Measurements from ENCODE around the gene TMEM131.
"Not testable (repeated sequence)": the region's sequence is repeated elsewhere in the genome, so short reads cannot be mapped to it uniquely, and the experiment has no call there.

The TMEM131 gene

GRCh38 chr2:97840198-97840597 is 155.6 kb downstream of the TMEM131 start:
- TF ChIP-seq MYC (IDR thresholded peaks at IDR 0.05; ENCODE audit: low read depth, low read length): no peak
- TF ChIP-seq POLR2A (IDR thresholded peaks at IDR 0.05; ENCODE audit: extremely low read depth, insufficient read length): no peak
- TF ChIP-seq MAX (IDR thresholded peaks at IDR 0.05; ENCODE audit: low read depth, low read length): no peak
- TF ChIP-seq CTCF (IDR thresholded peaks at IDR 0.05; ENCODE audit: low read depth, low read length): no peak
- DNase-seq (ENCODE audit: low read depth): peak; percentile 56
- no peak overlapping the region for H3K4me3 ChIP-seq (ENCODE audit: low read depth, low read length)

GRCh38 chr2:97834610-97835009 is 161.1 kb downstream of the TMEM131 start:
- TF ChIP-seq POLR2A (IDR thresholded peaks at IDR 0.05; ENCODE audit: extremely low read depth, insufficient read length) (no peak), MYC (IDR thresholded peaks at IDR 0.05; ENCODE audit: low read depth, low read length) (no peak), CTCF (IDR thresholded peaks at IDR 0.05; ENCODE audit: low read depth, low read length) (no peak), MAX (IDR thresholded peaks at IDR 0.05; ENCODE audit: low read depth, low read length) (no peak)
- DNase-seq (ENCODE audit: low read depth): no peak
- H3K4me3 ChIP-seq (ENCODE audit: low read depth, low read length): no peak overlapping the region

- TF ChIP-seq MYC (IDR thresholded peaks at IDR 0.05; ENCODE audit: low read depth, low read length) (no peak), POLR2A (IDR thresholded peaks at IDR 0.05; ENCODE audit: extremely low read depth, insufficient read length) (no peak), CTCF (IDR thresholded peaks at IDR 0.05; ENCODE audit: low read depth, low read length) (no peak), MAX (IDR thresholded peaks at IDR 0.05; ENCODE audit: low read depth, low read length) (no peak)
- no peak for DNase-seq (ENCODE audit: low read depth)
- H3K4me3 ChIP-seq (ENCODE audit: low read depth, low read length): no peak overlapping the region
These were observed 164.6 kb downstream of the TMEM131 start for GRCh38 chr2:97831121-97831520.

DNA sequence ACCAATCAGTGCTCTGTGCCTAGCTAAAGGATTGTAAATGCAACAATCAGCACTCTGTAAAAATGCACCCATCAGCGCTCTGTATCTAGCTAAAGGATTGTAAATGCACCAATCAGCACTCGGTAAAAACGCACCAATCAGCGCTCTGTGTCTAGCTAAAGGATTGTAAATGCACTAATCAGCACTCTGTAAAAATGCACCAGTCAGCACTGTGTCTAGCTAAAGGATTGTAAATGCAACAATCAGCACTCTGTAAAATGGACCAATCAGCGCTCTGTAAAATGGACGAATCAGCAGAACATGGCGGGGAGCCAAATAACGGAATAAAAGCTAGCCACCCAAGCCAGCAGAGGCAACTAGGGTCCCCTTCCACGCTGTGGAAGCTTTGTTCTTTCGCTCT is 166.5 kb downstream of the TMEM131 start:
- not testable (repeated sequence) for H3K4me3 ChIP-seq (ENCODE audit: low read depth, low read length); DNase-seq (ENCODE audit: low read depth)

- not testable (repeated sequence) for DNase-seq (ENCODE audit: low read depth)
These were observed 168.7 kb downstream of the TMEM131 start for GRCh38 chr2:97827013-97827412.

GRCh38 chr2:97826266-97826847 is 169.4 kb downstream of the TMEM131 start:
- not testable (repeated sequence) for H3K4me3 ChIP-seq (ENCODE audit: low read depth, low read length); DNase-seq (ENCODE audit: low read depth)

More at GRCh38 chr2:97827013-97827412, 168.7 kb downstream of the TMEM131 start:
- H3K4me3 ChIP-seq (ENCODE audit: low read depth, low read length): not testable (repeated sequence)

GRCh38 chr2:97824011-97824410 is 171.7 kb downstream of the TMEM131 start:
- not testable (repeated sequence) for H3K4me3 ChIP-seq (ENCODE audit: low read depth, low read length); DNase-seq (ENCODE audit: low read depth)

GRCh38 chr2:97821862-97822261 is 173.9 kb downstream of the TMEM131 start:
- DNase-seq (ENCODE audit: low read depth): not testable (repeated sequence)

DNA sequence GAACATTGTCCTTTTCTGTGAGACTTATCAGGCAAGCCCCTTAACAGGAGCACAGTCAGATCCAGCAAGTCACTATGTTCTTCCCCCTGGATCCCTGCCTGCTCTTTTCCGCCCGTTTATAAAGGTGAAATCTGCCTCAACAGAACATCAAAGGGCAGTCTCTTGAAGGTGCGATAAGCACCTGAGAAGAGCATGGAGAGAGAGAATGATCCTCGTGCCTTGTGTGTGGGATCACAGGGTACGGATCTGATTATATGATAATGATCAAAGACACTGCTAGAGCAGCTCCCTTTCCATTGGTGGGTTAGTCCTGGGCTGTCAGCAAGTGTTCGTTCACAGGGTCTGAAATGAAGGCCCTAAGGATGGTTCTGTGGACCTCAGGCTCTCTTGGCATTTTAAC is 176.0 kb downstream of the TMEM131 start:
- no peak for DNase-seq (ENCODE audit: low read depth)
- no peak overlapping the region for H3K4me3 ChIP-seq (ENCODE audit: low read depth, low read length)
- TF ChIP-seq MYC (IDR thresholded peaks at IDR 0.05; ENCODE audit: low read depth, low read length) (no peak), CTCF (IDR thresholded peaks at IDR 0.05; ENCODE audit: low read depth, low read length) (no peak), MAX (IDR thresholded peaks at IDR 0.05; ENCODE audit: low read depth, low read length) (no peak), POLR2A (IDR thresholded peaks at IDR 0.05; ENCODE audit: extremely low read depth, insufficient read length) (no peak)

More at GRCh38 chr2:97821862-97822261, 173.9 kb downstream of the TMEM131 start:
- not testable (repeated sequence) for H3K4me3 ChIP-seq (ENCODE audit: low read depth, low read length)

Data from NB4 (cell line).